ENCODE results near the gene HSFX2. TPM values are rescaled to one million over a fixed set of nuclear protein-coding genes. Genes with fewer than 3 reads are reported as not detected.

Gene HSFX2
- polyA plus RNA-seq, 1 donor from 2014 or later, result 1.3 TPM

- TF ChIP-seq EZH2 (IDR thresholded peaks at IDR 0.05; ENCODE audit: borderline replicate concordance, insufficient read depth, low read length, poor library complexity, severe bottlenecking) (no peak), CTCF (IDR thresholded peaks at IDR 0.05; ENCODE audit: poor library complexity, severe bottlenecking) (peak; percentile 23)
- Histone ChIP-seq H3K79me2 (replicated peaks; ENCODE audit: insufficient read depth, low read length) (peaks cover 2% of the 10 kb centered on the region), H3K4me3 (ENCODE audit: low read length) (peak overlapping the region; percentile 75), H3K9me3 (ENCODE audit: low read length) (no peaks in the 10 kb centered on the region), H3K9me2 (ENCODE audit: insufficient read depth, low read length) (no peaks in the 10 kb centered on the region), H3K4me2 (ENCODE audit: low read length) (peak overlapping the region; percentile 51), H4K20me1 (ENCODE audit: insufficient read depth) (no peaks in the 10 kb centered on the region), H3K27me3 (ENCODE audit: insufficient read depth, low read depth, low read length) (peaks cover 3% of the 10 kb centered on the region), H3K36me3 (ENCODE audit: insufficient read depth, low read length) (no peaks in the 10 kb centered on the region), H3F3A (ENCODE audit: insufficient read depth, low read length, poor library complexity, severe bottlenecking) (no peaks in the 10 kb centered on the region), H3K27ac (ENCODE audit: low read length) (peak overlapping the region; percentile 16), H3K9ac (ENCODE audit: low read length) (peak overlapping the region; percentile 67), H2AFZ (ENCODE audit: low read depth, low read length) (no peak overlapping the region)
Measured at GRCh38 chrX:149630681-149631233, 35.6 kb upstream of the HSFX2 start.

GRCh38 chrX:149629730-149630387, 34.7 kb upstream of the HSFX2 start:
- Histone ChIP-seq H3K9me2 (ENCODE audit: insufficient read depth, low read length) (no peaks in the 10 kb centered on the region), H3K9me3 (ENCODE audit: low read length) (no peaks in the 10 kb centered on the region), H3K27me3 (ENCODE audit: insufficient read depth, low read depth, low read length) (peaks cover 3% of the 10 kb centered on the region), H3K4me2 (ENCODE audit: low read length) (peak overlapping the region; percentile 51), H3K9ac (ENCODE audit: low read length) (no peak overlapping the region), H3K79me2 (replicated peaks; ENCODE audit: insufficient read depth, low read length) (peaks cover 2% of the 10 kb centered on the region), H3K36me3 (ENCODE audit: insufficient read depth, low read length) (no peaks in the 10 kb centered on the region), H4K20me1 (ENCODE audit: insufficient read depth) (no peaks in the 10 kb centered on the region), H2AFZ (ENCODE audit: low read depth, low read length) (no peak overlapping the region), H3F3A (ENCODE audit: insufficient read depth, low read length, poor library complexity, severe bottlenecking) (no peaks in the 10 kb centered on the region), H3K27ac (ENCODE audit: low read length) (no peak overlapping the region), H3K4me3 (ENCODE audit: low read length) (peak overlapping the region; percentile 75)
- no peak for TF ChIP-seq TAF1 (IDR thresholded peaks at IDR 0.05; ENCODE audit: low read depth)
- TF ChIP-seq EP300 (conservative IDR thresholded peaks at IDR 0.05; ENCODE audit: poor library complexity, severe bottlenecking), result no peak
- TF ChIP-seq RAD21 (conservative IDR thresholded peaks at IDR 0.05), result no peak
- TF ChIP-seq CTCF (IDR thresholded peaks at IDR 0.05; ENCODE audit: poor library complexity, severe bottlenecking), result no peak
- TF ChIP-seq REST (IDR thresholded peaks at IDR 0.05; ENCODE audit: borderline replicate concordance), result no peak
- no peak for TF ChIP-seq POLR2AphosphoS5 (IDR thresholded peaks at IDR 0.05)
- TF ChIP-seq EZH2 (IDR thresholded peaks at IDR 0.05; ENCODE audit: borderline replicate concordance, insufficient read depth, low read length, poor library complexity, severe bottlenecking), result no peak
- no peak for TF ChIP-seq SMC3 (conservative IDR thresholded peaks at IDR 0.05; ENCODE audit: poor library complexity)
- no peak for TF ChIP-seq MXI1 (conservative IDR thresholded peaks at IDR 0.05; ENCODE audit: poor library complexity, severe bottlenecking)
